Measurements from ENCODE around the gene OTC.

The OTC gene

DNA sequence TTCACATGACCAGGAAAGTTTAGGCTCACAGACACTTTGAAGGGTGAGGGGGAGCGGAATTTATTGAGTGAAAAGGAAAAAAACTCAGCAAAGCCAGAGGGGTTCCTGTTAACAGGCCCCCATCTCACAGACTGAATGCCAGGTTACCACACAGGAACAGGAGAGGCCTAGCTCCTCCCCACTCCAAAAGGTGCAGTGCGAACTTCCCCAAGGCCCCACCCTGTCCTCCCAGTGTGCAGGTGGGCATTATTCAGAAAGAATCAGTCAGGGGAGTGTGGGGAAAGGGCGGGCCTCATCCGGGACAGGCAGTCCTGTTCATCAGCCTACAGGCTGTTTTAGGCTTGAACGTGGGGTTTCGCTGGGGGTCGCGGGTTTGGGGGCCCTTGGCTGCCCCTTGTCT lies 4.0 kb downstream of the OTC start:
- no peak overlapping the region for H3K27ac ChIP-seq
- DNase-seq (ENCODE audit: low read depth, low spot score), result no peak

DNA sequence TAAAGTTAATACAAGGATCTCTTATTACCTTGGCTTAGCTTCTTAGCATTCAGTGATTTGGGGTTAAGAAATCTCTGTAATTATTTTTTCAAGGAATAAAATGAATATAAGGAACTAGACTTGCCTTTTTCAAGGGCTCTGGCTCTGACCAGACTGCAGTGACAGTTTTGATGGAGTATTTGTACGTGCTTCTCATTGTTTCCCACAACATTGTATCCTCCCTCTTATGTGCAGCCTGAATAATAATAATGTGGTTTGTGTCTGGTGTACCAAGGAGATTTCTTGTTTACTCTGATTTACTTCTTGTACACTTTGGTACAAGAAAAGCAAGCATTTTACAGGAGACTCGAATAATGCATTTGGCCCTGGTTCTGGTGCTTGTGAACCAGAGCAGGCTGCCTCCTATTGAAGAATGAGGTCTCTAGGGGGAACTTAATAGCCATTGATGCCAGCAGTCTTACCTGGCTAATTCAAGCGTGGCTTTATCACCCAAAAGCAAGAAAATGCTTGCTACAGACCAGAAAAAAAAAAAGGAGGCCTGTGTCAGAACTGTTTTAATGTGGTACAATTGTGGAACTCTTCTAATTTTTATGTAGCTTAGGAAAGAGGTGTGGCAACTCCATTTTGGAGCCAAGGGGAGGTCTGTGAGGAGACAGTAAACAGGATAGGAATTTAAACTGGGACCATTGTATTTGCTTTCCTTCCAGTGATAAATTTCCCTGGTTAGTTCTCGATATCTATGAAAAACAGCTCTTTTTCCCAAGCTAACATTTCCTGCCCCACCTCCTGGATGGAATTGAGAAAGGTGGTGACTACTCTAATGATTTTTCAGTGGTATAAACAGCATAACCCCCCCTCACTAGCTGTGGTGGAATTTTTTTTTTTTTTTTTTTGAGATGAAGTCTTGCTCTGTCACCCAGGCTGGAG lies 5.6 kb downstream of the OTC start:
- H3K27ac ChIP-seq, result no peak overlapping the region
- no peak for DNase-seq (ENCODE audit: low read depth, low spot score)

DNA sequence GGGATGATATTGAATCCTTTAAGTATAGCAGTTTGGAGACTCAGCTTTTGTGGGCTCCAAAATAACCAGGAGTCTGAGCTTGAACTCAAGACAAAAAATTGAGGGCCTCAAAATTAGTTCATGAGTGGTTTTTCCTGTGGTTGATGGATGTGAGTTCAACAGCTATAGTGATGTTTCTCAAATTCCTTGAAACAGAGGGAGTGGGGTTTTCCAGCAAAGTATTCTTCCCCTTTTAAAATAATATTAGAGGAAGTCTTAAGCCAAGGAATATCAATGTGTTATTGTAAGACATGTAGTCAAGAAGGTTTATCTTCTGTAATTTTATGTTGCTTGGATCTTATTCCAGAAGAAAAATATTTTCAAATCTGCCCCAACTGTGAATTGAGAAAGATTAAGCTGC lies 10.6 kb downstream of the OTC start:
- no peak for DNase-seq (ENCODE audit: low read depth, low spot score)
- H3K27ac ChIP-seq, result no peak overlapping the region

DNA sequence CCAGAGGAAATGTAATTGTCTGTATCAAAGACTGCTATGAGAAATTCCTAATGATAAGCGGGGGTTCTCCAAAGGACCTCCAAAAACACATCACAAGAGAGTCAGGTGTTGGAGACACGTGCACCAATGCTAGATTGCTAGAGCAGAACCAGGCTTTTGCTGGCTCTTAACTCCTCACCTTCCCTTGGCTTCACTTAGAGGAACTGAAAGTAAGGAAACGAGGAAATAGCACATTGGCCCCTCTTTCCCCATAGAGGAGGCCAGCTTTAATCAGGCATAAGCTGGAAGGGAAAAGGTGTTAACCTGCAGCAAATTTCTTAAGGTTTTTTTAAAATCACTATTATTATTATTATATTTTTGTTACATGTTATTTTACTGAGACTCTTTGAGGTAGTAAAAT lies 13.6 kb downstream of the OTC start:
- no peak for DNase-seq (ENCODE audit: low read depth, low spot score)
- H3K27ac ChIP-seq, result no peak overlapping the region

DNA sequence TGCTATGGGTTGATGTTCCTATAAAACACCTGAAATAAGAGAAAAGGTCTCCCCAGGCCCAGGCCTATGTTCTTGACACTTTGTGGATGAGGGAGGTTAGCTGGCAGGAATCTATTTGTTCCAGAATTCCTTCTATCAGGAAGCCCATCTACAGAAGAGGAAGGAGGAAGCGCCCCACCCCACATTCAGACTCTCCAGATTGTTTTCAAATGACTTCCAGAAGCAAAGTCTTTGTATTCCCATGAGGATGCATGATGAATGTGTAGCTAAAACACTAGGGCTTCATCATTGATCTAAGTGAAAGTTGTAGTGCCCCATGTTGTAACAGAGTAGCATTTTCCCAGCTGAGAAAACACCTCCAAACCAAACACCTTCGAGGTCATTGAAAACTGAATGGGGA lies 16.4 kb downstream of the OTC start:
- no peak for DNase-seq (ENCODE audit: low read depth, low spot score)
- H3K27ac ChIP-seq, result no peak overlapping the region

DNA sequence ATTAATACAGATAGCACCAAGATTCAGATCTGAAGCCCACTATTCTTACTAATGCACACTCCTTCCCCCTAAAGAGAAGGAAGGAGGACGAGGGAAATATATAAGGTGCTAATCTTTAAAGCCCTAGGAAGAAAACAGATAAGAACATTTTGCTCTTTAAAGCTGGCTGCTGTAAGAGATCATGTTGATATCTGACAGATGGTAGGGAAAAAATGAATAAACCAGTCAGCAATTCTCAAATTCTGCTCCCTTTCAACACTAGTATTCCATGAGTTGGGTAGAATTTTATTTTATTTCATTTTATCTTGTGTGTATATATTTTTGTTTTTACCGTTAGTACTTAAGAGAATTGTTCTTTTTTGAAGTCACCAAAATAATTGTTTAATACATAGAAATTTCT lies 19.2 kb downstream of the OTC start:
- no peak overlapping the region for H3K27ac ChIP-seq
- no peak for DNase-seq (ENCODE audit: low read depth, low spot score)

DNA sequence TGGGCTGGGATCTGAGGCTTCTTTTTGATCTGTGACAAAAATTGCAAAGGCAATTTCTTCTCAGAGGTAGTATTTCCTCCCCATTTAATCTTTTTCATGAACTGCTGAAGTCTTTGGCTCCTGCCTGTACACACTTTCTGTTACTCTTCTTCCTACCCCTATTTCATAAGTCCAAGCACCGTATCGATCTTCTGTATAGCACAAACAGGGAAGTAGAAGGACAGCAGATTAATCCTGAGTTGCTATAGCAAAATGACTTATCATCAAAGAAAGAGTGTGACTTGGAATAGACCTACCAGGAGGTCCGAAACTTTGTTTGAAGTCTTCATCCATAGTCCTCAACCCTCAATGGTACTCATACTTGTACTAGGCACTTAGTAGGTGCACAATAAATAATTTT lies 22.0 kb downstream of the OTC start:
- DNase-seq (ENCODE audit: low read depth, low spot score), result no peak
- no peak overlapping the region for H3K27ac ChIP-seq

DNA sequence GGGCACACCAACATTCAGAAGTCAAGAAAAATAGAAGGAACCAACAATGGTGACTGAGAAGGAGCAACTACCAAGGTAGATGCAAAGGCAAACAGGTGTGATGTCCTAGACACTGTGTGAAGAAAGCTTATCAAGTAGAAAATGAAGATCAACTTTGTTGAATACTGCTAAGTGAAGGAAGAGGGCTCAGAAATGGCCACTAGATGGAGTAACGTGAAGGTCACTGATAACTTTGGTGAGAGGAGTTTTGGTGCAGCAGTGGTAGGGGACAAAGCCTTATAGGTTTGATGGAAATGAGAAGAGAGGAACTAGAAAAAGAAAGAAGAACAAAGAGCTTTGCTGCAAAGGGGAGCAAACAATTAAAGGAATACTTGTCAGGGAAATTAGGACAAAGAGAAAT lies 23.5 kb downstream of the OTC start:
- H3K27ac ChIP-seq, result no peak overlapping the region
- DNase-seq (ENCODE audit: low read depth, low spot score), result no peak

DNA sequence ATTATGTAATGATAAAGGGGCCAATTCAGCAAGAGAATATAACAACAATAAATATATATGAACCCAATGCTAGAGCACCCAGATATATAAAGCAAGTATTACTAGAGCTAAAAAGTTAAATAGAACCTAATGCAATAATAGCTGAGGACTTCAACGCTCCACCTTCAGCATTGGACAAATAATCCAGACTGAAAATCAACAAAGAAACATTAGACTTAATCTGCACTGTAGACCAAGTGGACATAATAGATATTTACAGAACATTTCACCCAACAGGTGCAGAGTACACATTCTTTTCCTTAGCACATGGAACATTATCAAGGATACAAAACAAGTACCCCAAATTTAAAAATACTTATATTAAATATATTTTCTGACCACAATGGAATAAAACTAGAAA lies 24.3 kb downstream of the OTC start:
- H3K27ac ChIP-seq, result no peak overlapping the region
- no peak for DNase-seq (ENCODE audit: low read depth, low spot score)

DNA sequence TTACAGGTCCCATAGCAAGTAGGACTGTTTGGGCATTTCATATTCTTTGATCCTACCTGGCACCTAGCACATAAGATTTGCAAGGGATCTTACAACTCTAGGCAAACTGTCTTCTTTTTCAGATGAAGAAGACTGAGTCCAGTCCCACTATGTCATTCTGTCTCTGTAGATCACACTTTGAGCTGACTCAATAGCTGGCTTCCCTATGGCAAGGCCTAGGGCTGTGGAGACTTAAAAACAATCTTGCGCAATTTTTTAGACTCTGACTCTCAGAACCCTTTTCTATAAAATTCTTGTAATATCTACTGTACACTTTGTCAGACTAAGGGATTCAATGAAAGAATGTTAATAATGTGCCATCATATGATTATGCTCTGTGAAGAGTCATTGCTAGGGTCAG lies 26.7 kb downstream of the OTC start:
- H3K27ac ChIP-seq, result no peak overlapping the region
- no peak for DNase-seq (ENCODE audit: low read depth, low spot score)

DNA sequence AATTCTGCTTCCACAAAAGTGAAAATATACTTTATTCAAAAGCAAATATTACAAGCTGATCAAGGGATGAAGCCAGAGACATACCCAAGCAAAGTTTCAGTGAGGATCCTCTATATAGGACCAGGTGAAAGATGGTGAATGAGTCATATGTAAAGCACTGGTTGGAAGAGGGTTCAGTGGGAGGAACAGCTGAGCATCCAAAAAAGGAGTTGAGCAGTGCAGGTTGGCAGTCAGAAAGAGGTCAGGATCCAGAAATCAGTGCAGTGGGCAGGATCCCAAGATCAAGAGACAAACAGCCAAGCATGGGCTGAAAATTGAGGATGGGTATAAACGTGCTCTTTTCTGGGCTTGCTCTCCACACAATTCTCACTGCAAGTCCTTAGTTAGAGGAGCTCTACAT lies 30.3 kb downstream of the OTC start:
- no peak for DNase-seq (ENCODE audit: low read depth, low spot score)

DNA sequence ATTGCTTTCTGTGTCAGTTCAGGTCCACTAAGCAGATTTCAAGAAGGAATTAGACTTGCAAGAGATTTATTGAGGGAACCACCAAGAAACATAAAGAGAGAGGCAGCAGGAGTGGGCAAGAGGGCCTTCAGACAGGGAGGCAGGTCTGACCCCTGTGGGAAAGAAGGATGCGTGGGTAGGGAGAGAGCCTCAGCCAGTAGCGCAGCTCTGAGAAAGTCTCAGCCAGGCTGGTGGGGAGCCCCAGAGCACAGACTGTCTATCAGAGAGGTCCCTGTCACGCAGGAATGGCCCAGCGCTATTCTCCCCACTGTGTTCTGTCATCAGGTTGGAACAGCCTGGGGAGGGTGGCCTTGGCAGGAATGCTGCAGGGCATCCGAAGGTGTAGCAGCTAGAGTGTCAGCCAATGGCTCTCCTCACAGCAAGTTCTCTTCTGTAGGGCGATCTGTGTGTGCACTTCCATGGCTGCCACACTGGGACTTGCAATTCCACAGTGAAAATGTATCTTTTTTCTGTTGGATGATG lies 48.0 kb downstream of the OTC start:
- DNase-seq (ENCODE audit: low read depth, low spot score), result no peak

More for the DNA sequence above, 30.3 kb downstream of the OTC start:
- no peak overlapping the region for H3K27ac ChIP-seq

DNA sequence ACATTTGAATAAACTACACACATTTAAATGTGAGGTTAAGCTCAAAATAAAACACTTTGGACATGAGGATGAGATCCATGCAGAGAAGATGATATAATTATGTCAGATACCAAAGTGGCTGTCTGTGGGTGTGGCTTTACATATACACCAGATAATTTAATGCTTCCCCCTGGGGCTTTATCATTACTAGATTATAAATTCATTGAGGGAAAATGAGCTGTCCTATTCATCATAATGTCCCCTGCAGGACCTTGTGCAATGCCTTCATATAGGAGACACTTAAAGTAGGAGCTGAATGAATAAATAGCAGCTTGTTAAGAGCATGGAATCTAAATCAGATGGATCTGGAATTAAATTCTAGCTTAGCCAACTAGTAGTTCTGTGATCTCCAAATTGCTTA lies 49.7 kb downstream of the OTC start:
- H3K27ac ChIP-seq, result no peak overlapping the region
- no peak for DNase-seq (ENCODE audit: low read depth, low spot score)

More for the DNA sequence above, 48.0 kb downstream of the OTC start:
- no peak overlapping the region for H3K27ac ChIP-seq

DNA sequence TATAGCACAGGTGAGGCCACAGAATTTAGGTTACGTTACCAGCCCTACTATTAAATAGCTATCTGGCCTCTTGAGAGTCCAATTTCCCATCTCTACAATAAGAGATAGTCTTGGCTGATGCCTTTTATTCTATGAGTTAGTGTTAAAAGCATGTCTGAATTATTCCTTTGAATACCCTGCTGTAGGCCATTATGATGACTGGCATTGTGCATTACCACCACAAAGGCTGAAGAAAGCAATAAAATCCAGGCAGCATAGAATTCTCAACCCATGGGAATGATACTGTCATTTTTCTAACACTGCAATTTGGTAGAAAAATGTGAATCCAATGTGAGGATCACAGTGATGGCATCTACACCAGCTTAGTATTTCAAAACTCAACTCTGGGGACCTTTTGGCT lies 51.4 kb downstream of the OTC start:
- no peak for DNase-seq (ENCODE audit: low read depth, low spot score)
- H3K27ac ChIP-seq, result no peak overlapping the region

DNA sequence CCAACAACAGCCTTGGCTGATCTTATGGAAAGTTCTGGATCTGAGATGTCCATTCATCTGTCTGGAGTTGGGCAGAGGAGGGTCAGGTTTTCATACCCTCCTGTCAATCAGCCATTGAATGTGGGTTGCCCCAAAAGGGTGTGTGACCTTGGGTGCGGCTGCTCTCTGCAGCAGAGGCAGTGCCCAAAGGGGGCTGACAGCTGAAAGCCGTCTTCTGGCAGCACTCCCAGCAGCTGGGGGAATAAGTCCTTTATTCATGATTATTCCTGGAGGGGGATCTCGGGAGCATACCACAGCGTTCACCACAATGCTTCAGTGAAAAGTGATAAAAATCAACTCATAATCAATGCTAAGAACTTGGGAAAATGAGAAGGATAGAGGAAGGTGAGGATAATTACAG lies 54.7 kb downstream of the OTC start:
- DNase-seq (ENCODE audit: low read depth, low spot score), result no peak
- no peak overlapping the region for H3K27ac ChIP-seq

DNA sequence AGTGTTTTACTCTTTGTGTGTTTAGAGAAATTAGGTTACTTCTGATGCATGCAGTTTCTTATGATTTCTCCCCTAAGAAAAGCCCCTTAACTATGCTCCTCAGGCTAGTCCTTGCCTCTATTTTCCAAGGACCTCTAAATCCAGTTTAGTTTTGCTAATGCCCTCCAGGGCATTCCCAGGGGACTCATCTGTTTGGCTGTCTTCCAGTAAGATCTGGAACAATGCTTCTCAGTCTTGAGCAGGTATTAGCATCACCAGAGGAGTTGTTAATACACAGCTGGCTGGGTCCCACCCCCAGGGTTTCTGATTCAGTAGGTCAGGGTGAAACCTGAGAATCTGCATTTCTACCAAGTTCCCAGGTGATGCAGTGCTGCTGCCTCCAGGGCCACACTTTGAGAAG lies 56.9 kb downstream of the OTC start:
- H3K27ac ChIP-seq, result no peak overlapping the region
- DNase-seq (ENCODE audit: low read depth, low spot score), result peak; percentile 3

DNA sequence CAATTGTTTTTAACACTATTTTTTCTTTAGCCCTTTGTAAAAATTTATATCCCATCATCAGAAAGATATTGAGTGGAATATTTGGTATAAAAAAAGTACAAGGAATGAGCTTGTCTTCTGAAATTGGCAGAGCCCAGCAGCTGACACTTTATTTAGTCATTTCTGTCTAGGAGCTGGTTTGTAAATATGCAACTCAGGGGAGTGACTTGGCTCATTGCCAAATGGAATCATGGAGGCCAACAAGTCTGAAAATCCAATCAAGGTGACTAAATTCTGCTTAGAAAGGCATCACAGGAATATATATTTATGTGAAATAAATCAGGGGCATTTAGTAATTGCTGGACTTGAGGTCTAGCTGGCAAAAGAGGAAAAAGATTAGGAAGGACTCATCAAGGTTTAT lies 74.4 kb downstream of the OTC start:
- no peak overlapping the region for H3K27ac ChIP-seq
- DNase-seq (ENCODE audit: low read depth, low spot score), result peak; percentile 18

DNA sequence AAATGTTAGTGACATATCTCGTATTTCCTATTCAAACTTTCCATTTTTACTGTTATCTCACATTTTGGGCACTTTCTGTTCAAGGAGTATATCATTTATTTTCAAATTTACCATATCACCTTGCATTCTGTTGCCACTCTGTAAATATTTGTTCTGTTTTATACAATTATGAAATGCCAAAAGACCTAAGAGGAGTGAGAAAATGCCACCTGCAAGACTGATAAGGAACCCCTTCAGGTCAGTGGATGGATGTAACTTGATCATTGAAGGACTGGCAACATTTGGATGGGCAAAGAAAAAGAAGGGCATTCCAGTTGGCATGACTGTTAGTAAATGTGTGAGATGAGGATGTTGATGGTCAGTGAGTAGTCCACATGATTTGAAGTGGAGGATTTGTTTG lies 79.1 kb downstream of the OTC start:
- DNase-seq (ENCODE audit: low read depth, low spot score), result no peak
- H3K27ac ChIP-seq, result no peak overlapping the region

DNA sequence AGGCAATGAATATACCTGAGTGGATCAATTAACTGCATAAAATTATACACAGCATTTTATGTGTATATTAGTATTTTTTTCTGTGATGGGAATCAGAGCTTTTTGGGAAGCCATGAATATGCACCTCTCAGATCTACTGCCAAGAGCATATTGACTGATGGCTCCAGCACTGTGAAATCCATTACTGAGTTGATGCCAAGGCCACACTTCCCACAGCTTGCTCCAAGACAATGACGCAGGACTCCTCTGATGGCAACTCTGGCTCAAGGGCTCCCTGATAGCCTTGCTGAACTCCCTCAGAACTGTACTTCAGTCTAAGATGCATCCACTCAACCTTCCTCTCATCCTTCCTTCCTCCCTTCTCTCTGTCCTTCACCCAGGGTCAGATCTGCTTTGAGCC lies 82.7 kb downstream of the OTC start:
- no peak overlapping the region for H3K27ac ChIP-seq
- no peak for DNase-seq (ENCODE audit: low read depth, low spot score)

DNA sequence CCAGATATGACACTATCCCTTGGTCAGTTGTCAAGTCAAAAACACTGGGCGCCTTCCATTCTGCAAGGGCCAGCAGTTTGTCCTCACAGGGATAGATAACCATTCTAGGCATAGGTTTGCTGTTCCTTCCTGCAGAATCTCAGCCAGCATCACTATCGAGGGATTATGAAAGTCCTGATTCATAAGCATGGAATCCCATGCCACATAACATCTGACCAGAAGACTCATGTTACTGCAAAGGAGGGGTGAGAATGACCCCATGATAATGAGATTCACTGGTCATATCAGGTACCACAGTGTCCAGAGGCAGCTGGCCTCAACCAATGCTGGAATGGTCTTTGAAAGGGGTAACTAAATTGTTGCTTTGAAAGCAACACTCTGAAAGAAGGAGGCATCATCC lies 84.7 kb downstream of the OTC start:
- no peak for DNase-seq (ENCODE audit: low read depth, low spot score)
- H3K27ac ChIP-seq, result no peak overlapping the region

DNA sequence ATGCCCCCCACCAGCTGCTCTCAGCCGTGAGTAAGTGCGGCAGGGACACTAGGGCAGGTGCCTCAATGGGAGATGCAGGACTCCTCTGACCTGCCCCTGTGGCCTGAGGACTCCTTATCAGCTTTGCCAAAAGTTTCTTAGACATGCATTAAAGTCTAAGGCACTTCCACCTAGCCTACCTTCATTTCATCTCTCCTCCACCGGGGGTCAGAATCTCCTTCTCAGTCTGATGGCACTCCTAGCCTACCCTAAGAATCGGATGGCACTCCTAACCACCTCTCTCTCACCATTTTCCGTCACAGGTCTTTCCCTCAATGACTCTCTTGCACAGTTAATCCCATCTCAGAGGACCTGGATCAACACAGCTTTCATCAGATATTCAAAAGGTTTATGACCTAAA lies 85.9 kb downstream of the OTC start:
- no peak for DNase-seq (ENCODE audit: low read depth, low spot score)
- H3K27ac ChIP-seq, result no peak overlapping the region

DNA sequence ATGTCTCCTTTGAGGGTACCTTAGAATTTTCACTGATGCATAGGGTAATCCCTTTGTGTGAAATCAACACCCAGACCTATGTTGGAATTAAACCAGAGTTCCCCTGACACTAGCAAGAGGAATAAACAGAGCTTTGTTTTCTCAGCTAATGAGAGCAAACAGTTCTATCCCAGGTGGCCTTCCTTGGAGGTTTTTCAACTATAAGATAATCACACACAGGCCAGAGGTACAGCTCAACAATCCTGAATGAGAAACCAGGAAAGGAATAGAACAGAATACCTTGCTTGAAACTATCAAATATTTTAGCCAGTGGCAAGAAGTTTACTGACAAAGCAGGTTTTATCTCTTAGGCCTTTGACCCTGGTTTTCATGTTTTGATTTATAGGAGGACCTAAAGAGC lies 100.2 kb downstream of the OTC start:
- no peak overlapping the region for H3K27ac ChIP-seq
- no peak for DNase-seq (ENCODE audit: low read depth, low spot score)

Measured in epithelial cell of prostate (primary cell).